MCF 10A (cell line): ENCODE results near the gene ARSI. TPM values are rescaled to one million over a fixed set of nuclear protein-coding genes. Genes with fewer than 3 reads are reported as not detected.
A peak's percentile ranks its signal among the peaks of the same experiment; 100 is the strongest.

Source experiments
- Bru-seq: library from RNA; stranded (reverse); fragments of 400-500 nt; gene quantifications from one replicate; lab custom pipeline; 2021; lab: Mats Ljungman, UMichigan
- BruChase-seq, 2 experiments: library from RNA; stranded (reverse); fragments of 400-500 nt; gene quantifications; one replicate each; lab custom pipeline; 2021; lab: Mats Ljungman, UMichigan
- BruUV-seq: library from RNA; stranded (reverse); fragments of 400-500 nt; replicated peaks from 2 replicates; lab custom pipeline; 2021; lab: Mats Ljungman, UMichigan
- CTCF ChIA-PET: fragments of 300-600 bp; sonication (Branson Sonifier 250); formaldehyde crosslinking; extraction: SDS; loops from one replicate; lab custom pipeline; 2021; ENCODE audit warnings: antibody characterized with exemption, inconsistent platforms; lab: Yijun Ruan, JAX
- POLR2A ChIA-PET: fragments of 300-600, 350-650 bp; sonication (Branson Sonifier 250); formaldehyde crosslinking; extraction: SDS; loops from one replicate; lab custom pipeline; 2020; ENCODE audit warnings: antibody characterized with exemption, inconsistent platforms; lab: Yijun Ruan, JAX
- DNase-seq: peaks from one replicate; pipeline ENCODE4 v3.0.0-alpha.2; 2018; ENCODE audit not compliant: unreplicated experiment
- H3K27ac Mint-ChIP-seq: one replicate; pipeline ENCODE4 v1.8.0; 2022; ENCODE audit warnings: mild to moderate bottlenecking, low read depth, mixed read lengths; ENCODE audit not compliant: unreplicated experiment
- H3K27me3 Mint-ChIP-seq: one replicate; pipeline ENCODE4 v1.8.0; 2022; ENCODE audit warnings: mixed read lengths; ENCODE audit not compliant: insufficient read depth, unreplicated experiment
- H3K36me3 Mint-ChIP-seq: one replicate; pipeline ENCODE4 v1.8.0; 2022; ENCODE audit warnings: mild to moderate bottlenecking, moderate library complexity, mixed read lengths; ENCODE audit not compliant: insufficient read depth, unreplicated experiment
- H3K4me1 Mint-ChIP-seq: one replicate; pipeline ENCODE4 v1.8.0; 2022; ENCODE audit warnings: mixed read lengths; ENCODE audit not compliant: insufficient read depth, unreplicated experiment
- H3K4me3 Mint-ChIP-seq: one replicate; pipeline ENCODE4 v1.8.0; 2022; ENCODE audit warnings: mild to moderate bottlenecking, moderate library complexity, mixed read lengths; ENCODE audit not compliant: unreplicated experiment
- H3K9me3 Mint-ChIP-seq: one replicate; pipeline ENCODE4 v1.8.0; 2022; ENCODE audit warnings: mixed read lengths; ENCODE audit not compliant: unreplicated experiment
- CTCF ChIP-seq: fragments of 200-600 bp; IDR thresholded peaks from one replicate; pipeline ENCODE4 v1.8.0; 2022; ENCODE audit warnings: antibody characterized with exemption, mild to moderate bottlenecking; ENCODE audit not compliant: unreplicated experiment
- intact Hi-C: fragments of 100-400 bp; cut with micrococcal nuclease; formaldehyde crosslinking; loops from 2 replicates; pipeline ENCODE4 v1.14.1; 2022
- long read RNA-seq: library from polyadenylated mRNA; stranded (forward); transcript quantifications from one replicate; pipeline ENCODE4 v2.0.0, GENCODE V29; 2022
- total RNA-seq: library from RNA; stranded (reverse); gene quantifications from 2 replicates; pipeline ENCODE4 v1.2.3, GENCODE V29; 2022

ARSI gene
- 0.19 and 0.25 TPM in 2 replicates for total RNA-seq
- percentile 8 among the genes with signal in this experiment for Bru-seq, nascent RNA
- not detected for BruChase-seq, experiment 1, labeled RNA remaining after a 6-hour chase
- BruChase-seq, experiment 2, labeled RNA remaining after a 2-hour chase = percentile 5 among the genes with signal in this experiment
- long read RNA-seq = 0 reads

GRCh38 chr5:150302301-150303069 is at the start of gene ARSI:
ARSI (minus strand) TSS chr5:150302905; CDS start chr5:150302373, 532 bp downstream.
- no peaks in the 10 kb centered on the region for H3K36me3 Mint-ChIP-seq
- BruUV-seq = no TSS peak
- H3K4me1 Mint-ChIP-seq = peaks cover 38% of the 10 kb centered on the region
- TF ChIP-seq CTCF = no peak
- no peak within 1 kb of the TSS for H3K27ac Mint-ChIP-seq
- H3K9me3 Mint-ChIP-seq = no peaks in the 10 kb centered on the region
- DNase-seq = peak; percentile 49
- CTCF ChIA-PET = interaction anchor here (1.3 to 2.2 kb wide), 2 partner anchors 18 to 49 kb away, joined by 3 to 11 read pairs; no protein-coding TSS in a partner anchor
- intact Hi-C loops = no loop called here
- POLR2A ChIA-PET = interaction anchor here (0.6 to 2.8 kb wide), 3 partner anchors 14 to 864 kb away, joined by 4 to 13 read pairs (median 4); no protein-coding TSS in a partner anchor
- H3K4me3 Mint-ChIP-seq = no peak within 1 kb of the TSS
- no peaks in the 10 kb centered on the region for H3K27me3 Mint-ChIP-seq

- Mint-ChIP-seq H3K36me3 (no peaks in the 10 kb centered on the region), H3K4me1 (peaks cover 6% of the 10 kb centered on the region), H3K27ac (no peak overlapping the region), H3K4me3 (no peak overlapping the region), H3K9me3 (no peaks in the 10 kb centered on the region), H3K27me3 (no peaks in the 10 kb centered on the region)
- POLR2A ChIA-PET = interaction anchor here (0.6 to 3.3 kb wide), 10 partner anchors 10 to 309 kb away, joined by 3 to 15 read pairs (median 4); no protein-coding TSS in a partner anchor
- peak; percentile 91 for DNase-seq
- CTCF ChIA-PET = interaction anchor here (0.6 to 7.5 kb wide), 74 partner anchors 8 to 1343 kb away, joined by 3 to 290 read pairs (median 5); partner anchors contain the start of genes ARSI and CAMK2A
- BruUV-seq = no TSS peak
- intact Hi-C loops = loop anchor here (1.0 to 10.0 kb wide), 8 partner anchors 33 to 516 kb away; partner anchors contain the start of genes HMGXB3 and TIGD6
- TF ChIP-seq CTCF = peak; percentile 94
These were observed 48.0 kb upstream of the ARSI start for GRCh38 chr5:150350524-150351344.

GRCh38 chr5:150349681-150350275 is 47.1 kb upstream of the ARSI start:
- DNase-seq = no peak
- no peak overlapping the region for H3K27ac Mint-ChIP-seq
- no peaks in the 10 kb centered on the region for H3K36me3 Mint-ChIP-seq
- ChIA-PET CTCF (interaction anchor here (0.5 to 7.5 kb wide), 62 partner anchors 9 to 523 kb away, joined by 3 to 290 read pairs (median 5); partner anchors contain the start of genes ARSI and CAMK2A), POLR2A (interaction anchor here (0.6 to 3.3 kb wide), 9 partner anchors 17 to 308 kb away, joined by 3 to 15 read pairs (median 4); no protein-coding TSS in a partner anchor)
- intact Hi-C loops = loop anchor here (1.0 to 10.0 kb wide), 8 partner anchors 32 to 515 kb away; partner anchors contain the start of genes HMGXB3 and TIGD6
- no peaks in the 10 kb centered on the region for H3K9me3 Mint-ChIP-seq
- no peak for TF ChIP-seq CTCF
- peaks cover 6% of the 10 kb centered on the region for H3K4me1 Mint-ChIP-seq
- no TSS peak for BruUV-seq
- H3K27me3 Mint-ChIP-seq = no peaks in the 10 kb centered on the region
- no peak overlapping the region for H3K4me3 Mint-ChIP-seq
